T-helper 22 cell (primary cell): ENCODE data around the gene SKA2.
"Not testable (repeated sequence)": the region's sequence is repeated elsewhere in the genome, so short reads cannot be mapped to it uniquely, and the experiment has no call there.

ENCODE experiments used
- DNase-seq: peaks from one replicate; pipeline ENCODE4 v3.0.0-alpha.2; 2020; ENCODE audit warnings: low read depth

SKA2 gene

GRCh38 chr17:59151591-59151990, 3.4 kb downstream of the SKA2 start:
- DNase-seq, result no peak

- DNase-seq, result no peak
Measured at GRCh38 chr17:59151006-59151405, 4.0 kb downstream of the SKA2 start.

- no peak for DNase-seq
Measured at GRCh38 chr17:59149841-59150511, 5.0 kb downstream of the SKA2 start.

GRCh38 chr17:59149051-59149450, 5.9 kb downstream of the SKA2 start:
- DNase-seq, result no peak

- no peak for DNase-seq
Measured at GRCh38 chr17:59145571-59146096, 9.4 kb downstream of the SKA2 start.

- DNase-seq, result no peak
Measured at GRCh38 chr17:59141860-59142259, 13.1 kb downstream of the SKA2 start.

GRCh38 chr17:59139939-59140338, 15.0 kb downstream of the SKA2 start:
- no peak for DNase-seq

GRCh38 chr17:59138339-59138738, 16.6 kb downstream of the SKA2 start:
- not testable (repeated sequence) for DNase-seq

- DNase-seq, result no peak
Measured at GRCh38 chr17:59131131-59131530, 23.9 kb downstream of the SKA2 start.

GRCh38 chr17:59129814-59130213, 25.2 kb downstream of the SKA2 start:
- no peak for DNase-seq

- no peak for DNase-seq
Measured at GRCh38 chr17:59126809-59127417, 28.1 kb downstream of the SKA2 start.

GRCh38 chr17:59124665-59125064, 30.3 kb downstream of the SKA2 start:
- DNase-seq, result no peak

GRCh38 chr17:59121901-59122480, 33.0 kb downstream of the SKA2 start:
- no peak for DNase-seq

GRCh38 chr17:59115474-59115873, 39.5 kb downstream of the SKA2 start:
- DNase-seq, result no peak

- DNase-seq, result no peak
Measured at GRCh38 chr17:59111539-59111938, 43.4 kb downstream of the SKA2 start.

- DNase-seq, result no peak
Measured at GRCh38 chr17:59110973-59111372, 44.0 kb downstream of the SKA2 start.

- no peak for DNase-seq
Measured at GRCh38 chr17:59108400-59109102, 46.4 kb downstream of the SKA2 start.

- DNase-seq, result no peak
Measured at GRCh38 chr17:59107306-59107670, 47.7 kb downstream of the SKA2 start.

- peak; percentile 97 for DNase-seq
Measured at GRCh38 chr17:59106463-59107305, 48.3 kb downstream of the SKA2 start, which contains the start of gene TRIM37. Gene TRIM37, minus strand, starts transcription at chr17:59106880. Its CDS starts 419 bp downstream, at chr17:59106461.

GRCh38 chr17:59105852-59106462, 49.0 kb downstream of the SKA2 start:
- peak; percentile 73 for DNase-seq

GRCh38 chr17:59101178-59101577, 53.8 kb downstream of the SKA2 start:
- no peak for DNase-seq
